Keratinocyte (primary cell): Measurements from ENCODE around the gene CRAMP1. TPM values are rescaled to one million over a fixed set of nuclear protein-coding genes. Genes with fewer than 3 reads are reported as not detected.

Source experiments
- DNase-seq: peaks from one replicate; pipeline ENCODE4 v3.0.0-alpha.2; 2011; ENCODE audit warnings: low read depth, missing footprints, low spot score
- FAIRE-seq: peaks from 2 replicates; lab custom pipeline; 2011; peaks lifted over from hg19 to GRCh38; lab: Jason Lieb, UNC
- H2AFZ ChIP-seq: 2 replicates; pipeline ENCODE4 v1.6.0; 2012; ENCODE audit warnings: low read length, control low read depth, inconsistent platforms; ENCODE audit not compliant: control insufficient read depth
- H3K27ac ChIP-seq: 2 replicates; pipeline ENCODE4 v1.5.1; 2011; ENCODE audit warnings: low read length; ENCODE audit not compliant: control insufficient read depth, insufficient read depth
- H3K27me3 ChIP-seq: 3 replicates; pipeline ENCODE4 v1.6.0; 2011; ENCODE audit warnings: low read length; ENCODE audit not compliant: control insufficient read depth, insufficient read depth; ENCODE audit errors: extremely low read depth
- H3K36me3 ChIP-seq, 2 experiments: 2 replicates in 1 of 2; 3 replicates in 1 of 2; pipeline ENCODE4 v1.5.1; 2011; ENCODE audit warnings: low read length in 2 of 2, mild to moderate bottlenecking in 1 of 2; ENCODE audit not compliant: control insufficient read depth in 2 of 2, insufficient read depth in 2 of 2; ENCODE audit errors: extremely low read depth in 1 of 2
- H3K4me1 ChIP-seq: 3 replicates; pipeline ENCODE4 v1.5.1; 2011; ENCODE audit warnings: low read length; ENCODE audit not compliant: control insufficient read depth, insufficient read depth; ENCODE audit errors: extremely low read depth
- H3K4me2 ChIP-seq: 3 replicates; pipeline ENCODE4 v1.6.0; 2011; ENCODE audit warnings: low read depth, low read length; ENCODE audit not compliant: control insufficient read depth, insufficient read depth; ENCODE audit errors: extremely low read depth
- H3K4me3 ChIP-seq, 3 experiments: fragments of 200-600 bp in 1 of 3; sonication (generic) in 1 of 3; 2 replicates in 2 of 3; 3 replicates in 1 of 3; pipeline ENCODE4 v1.5.1; 2011 to 2016; ENCODE audit warnings: low read length in 3 of 3, mild to moderate bottlenecking in 3 of 3, control low read depth in 2 of 3, inconsistent platforms in 1 of 3, low read depth in 1 of 3, mixed read lengths in 1 of 3, mixed run types in 1 of 3, moderate library complexity in 1 of 3; ENCODE audit not compliant: control insufficient read depth in 2 of 3, insufficient read depth in 2 of 3; ENCODE audit errors: extremely low read depth in 1 of 3
- H3K79me2 ChIP-seq: 2 replicates; pipeline ENCODE4 v1.6.0; 2012; ENCODE audit warnings: low read length; ENCODE audit not compliant: control insufficient read depth, insufficient read depth
- H3K9ac ChIP-seq: 3 replicates; pipeline ENCODE4 v1.6.0; 2011; ENCODE audit warnings: low read length; ENCODE audit not compliant: control insufficient read depth, insufficient read depth; ENCODE audit errors: extremely low read depth
- H3K9me1 ChIP-seq: 3 replicates; pipeline ENCODE4 v1.6.0; 2011; ENCODE audit warnings: low read length; ENCODE audit not compliant: control insufficient read depth, insufficient read depth; ENCODE audit errors: extremely low read depth
- H3K9me3 ChIP-seq: 2 replicates; pipeline ENCODE4 v1.5.1; 2012; ENCODE audit warnings: low read depth, low read length; ENCODE audit not compliant: control insufficient read depth
- H4K20me1 ChIP-seq: 3 replicates; pipeline ENCODE4 v1.6.0; 2011; ENCODE audit warnings: low read length; ENCODE audit not compliant: control insufficient read depth, insufficient read depth; ENCODE audit errors: extremely low read depth
- CTCF ChIP-seq, 3 experiments: IDR thresholded peaks in 1 of 3; conservative IDR thresholded peaks in 1 of 3; optimal IDR thresholded peaks in 1 of 3; 2 replicates in 2 of 3; 3 replicates in 1 of 3; pipeline versions ENCODE3 to v1.5.1; 2011; ENCODE audit warnings: low read length in 3 of 3, mild to moderate bottlenecking in 3 of 3, moderate library complexity in 2 of 3, control low read depth in 1 of 3, inconsistent platforms in 1 of 3; ENCODE audit not compliant: insufficient read depth in 2 of 3; ENCODE audit errors: extremely low read depth in 1 of 3
- EZH2 ChIP-seq: IDR thresholded peaks from one replicate; pipeline ENCODE4 v1.6.1; 2012; ENCODE audit warnings: inconsistent platforms, mild to moderate bottlenecking, low read length, moderate library complexity
- dilution Hi-C: fragments of 300-500 bp; cut with MboI; formaldehyde crosslinking; loops from one replicate; pipeline ENCODE4 v1.7.0; 2020; ENCODE audit warnings: low sequenced_read_pairs; ENCODE audit not compliant: extremely low pct_ligation_motif_present
- polyA plus RNA-seq, 5 experiments: library from polyadenylated mRNA; depleted of rRNA in 3 of 5; stranded (reverse) in 3 of 5; stranded (forward) in 1 of 5; unstranded in 1 of 5; fragments of >200 nt; gene quantifications; 1 replicate in 1 of 5; 2 replicates in 3 of 5; 3 replicates in 1 of 5; pipeline versions ENCODE4 v1.2.1 to v1.2.3, GENCODE V29; 2011 to 2012; ENCODE audit warnings: missing spikeins in 2 of 5, low read depth in 1 of 5, low replicate concordance in 1 of 5

The CRAMP1 gene
- polyA plus RNA-seq, 1 donor (not counting 4 experiments of a cell fraction or from before 2014, with no cell fraction given), result 6.5 TPM

- peaks cover 11% of the 10 kb centered on the region for H3K4me1 ChIP-seq
- H3K9me3 ChIP-seq, result no peaks in the 10 kb centered on the region
- peaks cover 3% of the 10 kb centered on the region for H3K79me2 ChIP-seq
- no peak overlapping the region for H3K4me3 ChIP-seq
- TF ChIP-seq EZH2 (no peak), CTCF (optimal IDR thresholded peaks at IDR 0.05 in 1 of 3, IDR thresholded peaks at IDR 0.05 in 1 of 3, conservative IDR thresholded peaks at IDR 0.05 in 1 of 3; ENCODE audit: extremely low read depth in 1 of 3, insufficient read depth in 2 of 3, low read length in 3 of 3) (no peak)
- peaks cover 10% of the 10 kb centered on the region for H4K20me1 ChIP-seq
- dilution Hi-C loops, result no loop called here
- no peaks in the 10 kb centered on the region for H3K27me3 ChIP-seq
- DNase-seq (no peak), FAIRE-seq (no peak)
- no peaks in the 10 kb centered on the region for H3K9me1 ChIP-seq
- peaks cover 25 to 26% of the 10 kb centered on the region in 2 experiments for H3K36me3 ChIP-seq
- H2AFZ ChIP-seq, result no peak overlapping the region
- H3K9ac ChIP-seq, result no peak overlapping the region
- no peak overlapping the region for H3K27ac ChIP-seq
- H3K4me2 ChIP-seq, result no peak overlapping the region
These were observed 31.4 kb downstream of the CRAMP1 start for GRCh38 chr16:1643521-1643920.

- Histone ChIP-seq H3K9me1 (no peaks in the 10 kb centered on the region), H3K4me1 (peaks cover 11% of the 10 kb centered on the region), H3K79me2 (peaks cover 5% of the 10 kb centered on the region), H3K36me3 (peaks cover 19 to 24% of the 10 kb centered on the region in 2 experiments), H3K9ac (no peak overlapping the region), H3K4me2 (no peak overlapping the region), H3K4me3 (no peak overlapping the region), H3K27ac (peak overlapping the region; percentile 4), H4K20me1 (peaks cover 12% of the 10 kb centered on the region), H3K9me3 (no peaks in the 10 kb centered on the region), H3K27me3 (no peaks in the 10 kb centered on the region), H2AFZ (no peak overlapping the region)
- TF ChIP-seq EZH2, result no peak
- TF ChIP-seq CTCF (optimal IDR thresholded peaks at IDR 0.05 in 1 of 3, IDR thresholded peaks at IDR 0.05 in 1 of 3, conservative IDR thresholded peaks at IDR 0.05 in 1 of 3; ENCODE audit: extremely low read depth in 1 of 3, insufficient read depth in 2 of 3, low read length in 3 of 3), result no peak
- DNase-seq, result no peak
- dilution Hi-C loops, result no loop called here
- FAIRE-seq, result peak; percentile 81
These were observed 33.9 kb downstream of the CRAMP1 start for GRCh38 chr16:1645914-1646525.
